DOHH2 (cell line): ENCODE data around the gene UBAC2.

Source experiments
- EZH2phosphoT487 ChIP-seq: fragments of 200-600 bp; sonication (generic); IDR thresholded peaks from 2 replicates; pipeline ENCODE4 v1.6.1; 2017; ENCODE audit warnings: borderline replicate concordance, mild to moderate bottlenecking, antibody characterized with exemption, low read length, moderate library complexity, mixed read lengths
- TF ChIP-seq, protein P1 (sequence below): fragments of 200-600 bp; sonication (generic); IDR thresholded peaks from one replicate; pipeline ENCODE4 v1.5.1; 2014; ENCODE audit warnings: antibody characterized with exemption, mild to moderate bottlenecking, low read depth, low read length; ENCODE audit not compliant: poor library complexity, severe bottlenecking

DNA sequence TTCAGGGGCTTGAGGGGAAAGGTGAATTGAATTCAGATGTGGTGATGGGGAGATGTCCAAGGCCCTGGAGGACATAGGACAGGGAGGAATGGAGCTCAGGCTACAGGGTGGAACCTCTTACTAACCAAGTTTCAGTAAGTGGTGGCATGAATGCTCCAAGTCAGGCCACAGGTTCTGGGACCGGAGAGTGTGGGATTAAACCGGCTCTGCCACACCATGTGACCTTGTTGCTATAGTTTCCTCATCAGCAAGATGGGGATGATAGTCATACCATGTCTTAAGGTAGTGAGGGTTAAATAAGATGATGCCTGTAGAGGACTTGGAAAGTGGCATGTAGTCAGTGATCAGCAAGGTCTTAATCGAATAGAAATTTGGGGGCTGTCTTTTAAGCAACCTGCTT, 90.2 kb downstream of the UBAC2 start:
- TF ChIP-seq, protein P1, sequence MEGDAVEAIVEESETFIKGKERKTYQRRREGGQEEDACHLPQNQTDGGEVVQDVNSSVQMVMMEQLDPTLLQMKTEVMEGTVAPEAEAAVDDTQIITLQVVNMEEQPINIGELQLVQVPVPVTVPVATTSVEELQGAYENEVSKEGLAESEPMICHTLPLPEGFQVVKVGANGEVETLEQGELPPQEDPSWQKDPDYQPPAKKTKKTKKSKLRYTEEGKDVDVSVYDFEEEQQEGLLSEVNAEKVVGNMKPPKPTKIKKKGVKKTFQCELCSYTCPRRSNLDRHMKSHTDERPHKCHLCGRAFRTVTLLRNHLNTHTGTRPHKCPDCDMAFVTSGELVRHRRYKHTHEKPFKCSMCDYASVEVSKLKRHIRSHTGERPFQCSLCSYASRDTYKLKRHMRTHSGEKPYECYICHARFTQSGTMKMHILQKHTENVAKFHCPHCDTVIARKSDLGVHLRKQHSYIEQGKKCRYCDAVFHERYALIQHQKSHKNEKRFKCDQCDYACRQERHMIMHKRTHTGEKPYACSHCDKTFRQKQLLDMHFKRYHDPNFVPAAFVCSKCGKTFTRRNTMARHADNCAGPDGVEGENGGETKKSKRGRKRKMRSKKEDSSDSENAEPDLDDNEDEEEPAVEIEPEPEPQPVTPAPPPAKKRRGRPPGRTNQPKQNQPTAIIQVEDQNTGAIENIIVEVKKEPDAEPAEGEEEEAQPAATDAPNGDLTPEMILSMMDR = no peak
- no peak for TF ChIP-seq EZH2phosphoT487
